HepG2 (cell line): ENCODE results near the gene NR4A2. TPM values are rescaled to one million over a fixed set of nuclear protein-coding genes. Genes with fewer than 3 reads are reported as not detected.
A peak's percentile ranks its signal among the peaks of the same experiment; 100 is the strongest.

Source experiments
- ARHGAP35 ChIP-seq: sonication (generic); formaldehyde crosslinking; IDR thresholded peaks from 2 replicates; pipeline ENCODE4 v1.9.0; 2022; ENCODE audit warnings: mild to moderate bottlenecking, inconsistent platforms, moderate library complexity, missing genetic modification reagents, borderline replicate concordance
- CHD4 ChIP-seq: fragments of 200-600 bp; sonication (generic); IDR thresholded peaks from 2 replicates; pipeline ENCODE4 v1.7.0; 2017; ENCODE audit warnings: mild to moderate bottlenecking, low read length, borderline replicate concordance
- CSRNP2 ChIP-seq: sonication (generic); formaldehyde crosslinking; conservative IDR thresholded peaks from 2 replicates; pipeline ENCODE4 v1.8.0; 2022; ENCODE audit warnings: low read depth, missing genetic modification reagents
- ETV5 ChIP-seq: IDR thresholded peaks from 2 replicates; pipeline ENCODE4 v1.6.1; 2018; ENCODE audit warnings: missing biosample characterization, missing genetic modification reagents, inconsistent platforms, borderline replicate concordance
- GTF2F1 ChIP-seq: fragments of 150-350 bp; IDR thresholded peaks from 2 replicates; pipeline ENCODE4 v1.6.1; 2014; ENCODE audit warnings: low read length
- KDM2A ChIP-seq: sonication (generic); formaldehyde crosslinking; IDR thresholded peaks from 2 replicates; pipeline ENCODE4 v1.4.0; 2020; ENCODE audit warnings: low read depth, missing genetic modification reagents, borderline replicate concordance
- KDM6A ChIP-seq: IDR thresholded peaks from 2 replicates; pipeline ENCODE4 v1.6.1; 2016; ENCODE audit warnings: low read depth
- RBM39 ChIP-seq: fragments of 200-400 bp; formaldehyde crosslinking; IDR thresholded peaks from one replicate; pipeline ENCODE4 v1.6.1; 2018; ENCODE audit warnings: antibody characterized with exemption, mild to moderate bottlenecking, low read depth, low read length; ENCODE audit not compliant: poor library complexity, severe bottlenecking
- REL ChIP-seq: sonication (generic); formaldehyde crosslinking; conservative IDR thresholded peaks from 2 replicates; pipeline ENCODE4 v1.8.0; 2022; ENCODE audit warnings: mild to moderate bottlenecking, missing genetic modification reagents, moderate library complexity
- REST ChIP-seq, 2 experiments: IDR thresholded peaks; 2 replicates each; pipeline ENCODE4 v1.6.1; 2011 to 2012; ENCODE audit warnings: low read length in 2 of 2, borderline replicate concordance in 1 of 2, low read depth in 1 of 2, mild to moderate bottlenecking in 1 of 2, moderate library complexity in 1 of 2
- SP2 ChIP-seq: sonication (generic); formaldehyde crosslinking; IDR thresholded peaks from 2 replicates; pipeline ENCODE4 v1.5.1; 2020; ENCODE audit warnings: mild to moderate bottlenecking, missing genetic modification reagents
- ZBTB3 ChIP-seq: sonication (generic); formaldehyde crosslinking; IDR thresholded peaks from 2 replicates; pipeline ENCODE4 v1.4.0; 2020; ENCODE audit warnings: low read depth, mild to moderate bottlenecking, moderate library complexity, missing genetic modification reagents, borderline replicate concordance
- ZNF20 ChIP-seq: sonication (generic); formaldehyde crosslinking; IDR thresholded peaks from 2 replicates; pipeline ENCODE4 v1.4.0; 2020; ENCODE audit warnings: mild to moderate bottlenecking, moderate library complexity, missing genetic modification reagents
- ZNF207 ChIP-seq: fragments of 450-650 bp; IDR thresholded peaks from 2 replicates; pipeline ENCODE4 v1.6.1; 2016; ENCODE audit warnings: antibody characterized with exemption, borderline replicate concordance
- ZNF678 ChIP-seq: sonication (generic); formaldehyde crosslinking; IDR thresholded peaks from 2 replicates; pipeline ENCODE4 v1.4.0; 2020; ENCODE audit warnings: mild to moderate bottlenecking, missing genetic modification reagents
- ZNF83 ChIP-seq: sonication (generic); formaldehyde crosslinking; IDR thresholded peaks from 2 replicates; pipeline ENCODE4 v1.4.0; 2020; ENCODE audit warnings: missing genetic modification reagents, mild to moderate bottlenecking, borderline replicate concordance
- ZSCAN9 ChIP-seq: IDR thresholded peaks from 2 replicates; pipeline ENCODE4 v1.6.1; 2016; ENCODE audit warnings: borderline replicate concordance
- polyA plus RNA-seq, 8 experiments: library from polyadenylated mRNA; depleted of rRNA in 3 of 8; stranded (reverse) in 7 of 8; unstranded in 1 of 8; fragments of >200 nt; fragmentation: Illumina TruSeq in 4 of 8; extraction: Trizol in 4 of 8; gene quantifications; 2 replicates each; pipeline versions ENCODE4 v1.2.1 to v1.2.3, GENCODE V29; 2011 to 2016; ENCODE audit warnings: low read depth in 4 of 8, missing spikeins in 1 of 8, mixed read lengths in 1 of 8; ENCODE audit not compliant: insufficient read depth in 1 of 8
- total RNA-seq, 5 experiments: library from RNA; depleted of rRNA; stranded (reverse); fragments of >200 nt; fragmentation: Illumina TruSeq; extraction: Trizol; gene quantifications; 2 replicates each; pipeline ENCODE4 v1.2.3, GENCODE V29; 2016; ENCODE audit warnings: low read depth in 1 of 5
- TF ChIP-seq, protein P1 (sequence below): sonication (generic); formaldehyde crosslinking; IDR thresholded peaks from 2 replicates; pipeline ENCODE4 v1.8.0; 2022; ENCODE audit warnings: missing genetic modification reagents, low read depth, mild to moderate bottlenecking, borderline replicate concordance
- TF ChIP-seq, protein P2 (sequence below): sonication (generic); formaldehyde crosslinking; IDR thresholded peaks from 2 replicates; pipeline ENCODE4 v1.4.0; 2020; ENCODE audit warnings: missing genetic modification reagents

NR4A2 gene
- total and polyA plus RNA-seq, 2 of the 13 experiments (the other 11 are each of a cell fraction or from before 2014, with no cell fraction given) = not detected

GRCh38 chr2:156332534-156333273 lies at the start of gene NR4A2 (continued):
- TF ChIP-seq KDM2A (CRISPR knock-in tag) (peak; percentile 60; the same call in 1 of the 2 replicates), CSRNP2 (CRISPR knock-in tag) (no peak), ZBTB3 (CRISPR knock-in tag) (no peak), GTF2F1 (no peak), CHD4 (no peak), SP2 (no peak), ZNF678 (no peak), REL (no peak), REST (IDR thresholded peaks at IDR 0.05; ENCODE audit: borderline replicate concordance in 1 of 2, low read depth in 1 of 2, low read length in 2 of 2) (no peak), ETV5 (CRISPR knock-in tag) (no peak), ZNF83 (CRISPR knock-in tag) (no peak), ZNF20 (CRISPR knock-in tag) (no peak), KDM6A (no peak), RBM39 (no peak), ZSCAN9 (CRISPR knock-in tag) (no peak), ZNF207 (no peak), ARHGAP35 (CRISPR knock-in tag) (no peak)
- TF ChIP-seq, protein P1, sequence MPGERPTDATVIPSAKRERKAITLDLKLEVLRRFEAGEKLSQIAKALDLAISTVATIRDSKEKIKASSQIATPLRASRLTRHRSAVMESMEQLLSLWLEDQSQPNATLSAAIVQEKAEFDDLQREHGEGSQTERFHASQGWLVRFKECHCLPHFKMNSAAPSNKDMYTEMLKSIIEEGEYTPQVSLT (CRISPR knock-in tag) = no peak
- TF ChIP-seq, protein P2, sequence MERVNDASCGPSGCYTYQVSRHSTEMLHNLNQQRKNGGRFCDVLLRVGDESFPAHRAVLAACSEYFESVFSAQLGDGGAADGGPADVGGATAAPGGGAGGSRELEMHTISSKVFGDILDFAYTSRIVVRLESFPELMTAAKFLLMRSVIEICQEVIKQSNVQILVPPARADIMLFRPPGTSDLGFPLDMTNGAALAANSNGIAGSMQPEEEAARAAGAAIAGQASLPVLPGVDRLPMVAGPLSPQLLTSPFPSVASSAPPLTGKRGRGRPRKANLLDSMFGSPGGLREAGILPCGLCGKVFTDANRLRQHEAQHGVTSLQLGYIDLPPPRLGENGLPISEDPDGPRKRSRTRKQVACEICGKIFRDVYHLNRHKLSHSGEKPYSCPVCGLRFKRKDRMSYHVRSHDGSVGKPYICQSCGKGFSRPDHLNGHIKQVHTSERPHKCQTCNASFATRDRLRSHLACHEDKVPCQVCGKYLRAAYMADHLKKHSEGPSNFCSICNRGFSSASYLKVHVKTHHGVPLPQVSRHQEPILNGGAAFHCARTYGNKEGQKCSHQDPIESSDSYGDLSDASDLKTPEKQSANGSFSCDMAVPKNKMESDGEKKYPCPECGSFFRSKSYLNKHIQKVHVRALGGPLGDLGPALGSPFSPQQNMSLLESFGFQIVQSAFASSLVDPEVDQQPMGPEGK (CRISPR knock-in tag) = 0 out of 2 replicates have a peak, but pooled peaks have one; percentile 8
